K562 treated with DMSO at 1 percent for 4 hours (cell line): ENCODE measurements around the gene ADGRV1. TPM values are rescaled to one million over a fixed set of nuclear protein-coding genes. Genes with fewer than 3 reads are reported as not detected.

ENCODE experiments used
- total RNA-seq: library from RNA; unstranded; fragments of 300-600 nt; gene quantifications from 2 replicates; pipeline ENCODE4 v1.2.3, GENCODE V29; 2022; ENCODE audit not compliant: insufficient read depth

ADGRV1 gene
- total RNA-seq, result 11.1 and 12.0 TPM in 2 replicates

GRCh38 chr5:90558344-90559192 is at the start of gene ADGRV1:
ADGRV1 (plus strand) TSS chr5:90558797; CDS start chr5:90558896, 99 bp downstream.

GRCh38 chr5:90529194-90529938 is 29.2 kb upstream of the ADGRV1 start, which contains the start of gene LYSMD3:
LYSMD3 (minus strand) TSS chr5:90529584; CDS start chr5:90525289, 4,295 bp downstream.

Other genes starting within 250 kb of the ADGRV1 start
- gene CETN3, start 149.0 kb upstream of the ADGRV1 start, total RNA-seq, result 19.1 and 24.0 TPM in 2 replicates
- gene MBLAC2, start 84.0 kb upstream of the ADGRV1 start, total RNA-seq, result 6.0 and 6.8 TPM in 2 replicates
- 2.4 and 3.1 TPM in 2 replicates for gene POLR3G, start 83.9 kb upstream of the ADGRV1 start, total RNA-seq
- 16.0 and 20.0 TPM in 2 replicates for gene LYSMD3, start 29.2 kb upstream of the ADGRV1 start, total RNA-seq